Activated CD4-positive, alpha-beta T cell treated with anti-CD3 and anti-CD28 coated beads for 48 hours (primary cell): ENCODE data around the gene TASL.
"Not testable (repeated sequence)": the region's sequence is repeated elsewhere in the genome, so short reads cannot be mapped to it uniquely, and the experiment has no call there.

Source experiments
- DNase-seq: peaks from one replicate; pipeline ENCODE4 v3.0.0-alpha.2; 2020

Gene TASL

DNA sequence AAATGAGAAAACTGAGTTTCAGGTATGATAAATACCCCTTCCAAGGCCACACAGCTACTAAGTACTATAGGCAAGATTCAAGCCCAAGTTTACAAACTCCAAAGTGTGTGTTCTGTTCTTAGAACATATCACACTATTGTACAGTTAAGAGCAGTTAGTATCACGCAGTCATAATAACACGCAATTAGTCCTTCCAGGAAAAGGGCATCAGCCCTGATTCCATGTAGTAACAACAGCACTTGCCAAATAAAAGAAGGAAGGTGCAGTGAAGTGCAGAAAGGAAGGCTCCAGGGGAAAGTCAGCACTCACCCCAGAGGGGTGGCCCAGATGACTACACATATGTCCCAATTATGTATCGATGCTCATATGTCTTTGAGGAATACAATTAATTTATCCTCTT is 4.4 kb downstream of the TASL start:
- DNase-seq: no peak

DNA sequence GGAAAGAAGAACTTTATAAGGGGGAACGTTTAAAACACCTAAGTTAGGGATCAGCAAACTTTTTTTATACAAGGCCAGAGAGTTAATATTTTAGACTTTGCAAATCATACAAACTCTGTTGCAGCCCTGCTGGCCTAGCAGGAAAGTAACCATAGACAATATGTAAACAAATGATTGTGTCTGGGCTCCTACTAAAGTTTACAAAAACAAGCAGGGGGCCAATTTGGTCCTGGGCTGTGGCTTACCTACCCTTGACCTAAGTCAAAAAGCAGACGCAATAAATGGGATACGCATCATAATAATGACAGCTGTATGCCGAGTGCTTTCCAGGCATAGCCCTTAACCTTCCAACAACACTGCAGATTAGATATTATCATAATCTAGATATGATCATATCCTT is 4.9 kb downstream of the TASL start:
- no peak for DNase-seq

DNA sequence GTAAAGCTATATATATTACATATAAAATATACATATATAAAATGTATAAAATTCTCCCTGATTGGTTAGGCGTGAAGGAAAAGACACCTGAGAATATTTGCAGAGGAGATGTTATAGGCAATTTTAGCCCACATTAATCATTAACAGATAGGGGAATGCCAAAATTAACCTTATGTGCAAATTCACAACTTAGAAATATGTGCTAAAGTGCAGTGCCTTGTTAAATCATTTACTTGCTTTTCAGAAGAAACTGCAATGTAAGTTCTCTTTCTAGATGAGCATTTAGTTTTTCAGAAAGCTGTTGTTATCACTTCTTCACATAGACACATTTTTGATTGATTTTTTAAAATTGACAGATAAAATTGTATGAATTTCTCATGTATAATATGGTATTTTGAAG is 5.6 kb downstream of the TASL start:
- DNase-seq: no peak

DNA sequence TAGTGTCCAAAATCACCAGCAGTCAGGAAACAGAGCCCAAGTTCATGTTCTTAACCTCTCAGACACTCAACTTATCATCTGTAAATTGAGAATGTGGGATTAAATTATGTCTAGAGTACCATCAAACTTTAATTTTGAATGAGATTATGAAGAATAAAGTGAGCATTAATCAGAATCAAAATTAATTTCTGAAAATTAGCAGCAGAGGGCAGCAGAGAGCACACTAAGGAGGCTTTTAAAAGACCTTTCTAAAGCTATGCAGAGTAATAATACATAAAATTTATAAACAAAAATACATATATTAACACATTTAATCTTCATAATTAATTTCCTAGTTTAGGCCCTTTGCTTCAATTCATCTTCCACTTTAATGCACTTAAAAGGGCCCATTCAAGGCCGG is 7.1 kb downstream of the TASL start:
- DNase-seq: no peak

DNA sequence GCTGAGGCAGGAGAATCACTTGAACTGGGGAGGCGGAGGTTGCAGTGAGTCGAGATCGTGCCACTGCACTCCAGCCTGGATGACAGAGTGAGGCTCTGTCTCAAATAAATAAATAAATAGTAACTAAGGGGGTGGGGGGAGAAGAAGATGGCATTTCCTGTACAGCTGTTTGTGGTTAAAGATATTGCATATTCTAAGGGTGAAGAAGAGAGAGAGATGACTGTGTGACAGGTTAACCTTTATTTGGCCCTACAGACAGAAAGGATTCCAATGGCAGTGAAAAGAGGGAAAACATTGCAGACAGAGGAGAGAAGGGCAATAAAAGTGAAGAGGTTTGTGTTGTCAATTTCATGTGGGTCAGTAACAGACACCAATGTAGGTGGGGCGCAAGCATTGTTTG is 9.4 kb downstream of the TASL start:
- DNase-seq: no peak

DNA sequence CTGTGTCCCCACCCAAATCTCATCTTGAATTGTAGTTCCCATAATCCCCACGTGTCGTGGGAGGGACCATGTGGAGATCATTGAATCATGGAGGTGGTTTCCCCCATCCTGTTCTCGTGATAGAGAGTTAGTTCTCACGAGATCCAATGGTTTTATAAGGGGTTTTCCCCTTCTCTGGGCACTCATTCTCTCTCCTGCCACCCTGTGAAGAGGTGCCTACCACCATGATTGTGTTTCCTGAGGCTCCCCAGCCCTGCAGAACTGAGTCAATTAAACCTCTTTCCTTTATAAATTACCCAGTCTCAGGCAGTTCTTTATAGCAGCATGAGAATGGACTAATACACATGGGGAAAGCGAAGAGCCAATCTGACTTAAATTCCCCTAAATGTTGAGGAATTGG is 14.5 kb downstream of the TASL start:
- not testable (repeated sequence) for DNase-seq

DNA sequence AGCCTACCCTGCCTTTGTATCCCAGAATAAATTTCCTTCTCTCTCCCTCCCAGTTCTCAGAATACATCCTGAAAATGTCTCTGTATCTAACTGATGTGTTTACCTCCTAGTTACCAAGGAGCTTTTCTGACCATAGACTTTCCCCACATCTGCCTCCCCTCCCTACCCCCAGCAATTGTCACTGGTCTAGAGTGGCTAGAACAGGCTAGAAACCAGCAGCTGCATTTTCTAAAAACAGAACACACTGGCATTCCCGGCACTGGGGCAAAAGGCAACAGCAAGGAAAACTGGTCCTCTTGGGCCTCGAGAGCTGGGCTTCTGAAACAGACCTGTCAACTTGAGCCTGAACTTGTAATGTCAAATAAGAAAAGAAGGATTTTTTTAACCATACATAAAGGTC is 16.4 kb downstream of the TASL start:
- no peak for DNase-seq

DNA sequence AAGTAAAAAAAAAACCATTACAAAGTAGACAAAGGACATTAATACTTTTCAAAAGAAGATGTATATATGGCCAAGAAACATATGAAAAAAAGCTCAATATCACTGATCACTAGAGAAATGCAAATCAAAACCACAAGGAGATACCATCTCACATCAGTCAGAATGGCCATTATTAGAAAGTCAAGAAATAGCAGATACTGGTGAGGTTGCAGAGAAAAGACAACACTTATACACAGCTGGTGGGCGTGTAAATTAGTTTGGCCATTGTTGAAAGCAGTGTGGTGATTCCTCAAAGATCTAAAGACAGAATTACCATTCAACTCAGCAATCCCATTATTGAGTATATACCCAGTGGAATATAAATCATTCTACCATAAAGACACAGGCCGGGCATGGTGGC is 39.3 kb downstream of the TASL start:
- no peak for DNase-seq

DNA sequence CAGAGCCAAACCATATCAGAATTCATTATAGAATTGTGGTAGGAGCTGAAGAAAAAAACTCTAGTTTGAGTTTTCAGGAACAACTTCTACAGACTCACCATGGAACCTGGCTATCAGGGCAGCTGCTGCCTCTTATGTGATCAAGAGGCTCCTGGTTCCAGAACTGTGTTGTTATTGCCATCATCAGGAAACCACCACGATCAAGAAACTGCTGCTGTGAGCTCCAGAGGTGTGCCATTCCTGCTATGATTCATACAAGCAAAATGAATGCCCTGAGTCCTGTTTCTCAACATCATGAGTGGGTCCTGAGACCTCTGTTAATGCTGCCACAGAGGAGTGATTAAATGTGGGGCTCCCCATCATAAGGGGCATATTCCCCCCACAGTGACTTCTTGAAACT is 43.7 kb downstream of the TASL start:
- DNase-seq: no peak

DNA sequence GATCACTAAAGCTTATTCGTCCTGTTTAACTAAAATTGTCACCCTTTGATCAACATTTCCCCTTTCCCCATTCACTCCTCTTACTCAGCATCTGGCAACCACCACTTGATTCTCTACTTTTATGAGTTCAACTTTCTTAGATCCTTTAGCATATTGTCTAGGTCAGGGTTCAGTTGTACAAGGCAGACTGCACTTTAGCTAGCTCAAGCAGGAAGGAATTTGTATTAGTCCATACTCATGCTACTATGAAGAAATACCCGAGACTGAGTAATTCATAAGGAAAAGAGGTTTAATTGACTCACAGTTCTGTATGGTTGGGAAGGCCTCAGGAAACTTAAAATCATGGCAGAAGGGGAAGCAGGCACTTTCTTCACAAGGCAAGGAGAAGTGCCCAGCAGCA is 44.3 kb downstream of the TASL start:
- no peak for DNase-seq

DNA sequence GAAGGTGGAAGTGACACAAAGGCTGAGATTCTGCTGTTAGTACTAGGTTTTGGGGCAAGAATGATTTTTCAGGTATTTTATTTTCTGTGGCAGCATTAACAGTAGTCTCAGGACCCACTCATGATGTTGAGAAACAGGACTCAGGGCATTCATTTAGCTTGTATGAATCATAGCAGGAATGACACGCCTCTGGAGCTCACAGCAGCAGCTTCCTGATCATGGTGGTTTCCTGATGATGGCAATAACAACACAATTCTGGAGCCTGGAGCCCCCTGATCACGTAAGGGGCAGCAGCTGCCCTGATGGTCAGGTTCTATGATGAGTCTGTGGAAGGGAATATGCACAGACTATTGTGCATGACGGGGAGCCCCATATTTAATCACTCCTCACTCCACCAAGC is 47.0 kb downstream of the TASL start:
- no peak for DNase-seq

DNA sequence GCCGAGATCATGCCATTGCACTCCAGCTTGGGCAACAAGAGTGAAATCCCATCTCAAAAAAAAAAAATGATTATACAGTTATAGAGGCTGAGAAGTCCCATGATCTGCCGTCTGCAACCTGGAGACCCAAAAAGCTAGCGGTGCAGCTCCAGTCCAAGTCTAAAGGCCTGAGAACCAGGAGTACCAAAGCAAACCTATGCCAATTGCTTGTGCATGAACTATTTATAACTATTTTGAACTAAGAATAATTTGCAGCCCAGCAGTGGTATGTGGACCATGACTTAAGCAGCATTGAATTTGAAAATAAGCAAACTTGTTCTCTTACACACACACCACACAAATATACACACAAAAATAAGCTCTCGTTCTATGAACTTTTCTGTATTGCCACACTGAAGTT is 51.8 kb downstream of the TASL start:
- DNase-seq: no peak

DNA sequence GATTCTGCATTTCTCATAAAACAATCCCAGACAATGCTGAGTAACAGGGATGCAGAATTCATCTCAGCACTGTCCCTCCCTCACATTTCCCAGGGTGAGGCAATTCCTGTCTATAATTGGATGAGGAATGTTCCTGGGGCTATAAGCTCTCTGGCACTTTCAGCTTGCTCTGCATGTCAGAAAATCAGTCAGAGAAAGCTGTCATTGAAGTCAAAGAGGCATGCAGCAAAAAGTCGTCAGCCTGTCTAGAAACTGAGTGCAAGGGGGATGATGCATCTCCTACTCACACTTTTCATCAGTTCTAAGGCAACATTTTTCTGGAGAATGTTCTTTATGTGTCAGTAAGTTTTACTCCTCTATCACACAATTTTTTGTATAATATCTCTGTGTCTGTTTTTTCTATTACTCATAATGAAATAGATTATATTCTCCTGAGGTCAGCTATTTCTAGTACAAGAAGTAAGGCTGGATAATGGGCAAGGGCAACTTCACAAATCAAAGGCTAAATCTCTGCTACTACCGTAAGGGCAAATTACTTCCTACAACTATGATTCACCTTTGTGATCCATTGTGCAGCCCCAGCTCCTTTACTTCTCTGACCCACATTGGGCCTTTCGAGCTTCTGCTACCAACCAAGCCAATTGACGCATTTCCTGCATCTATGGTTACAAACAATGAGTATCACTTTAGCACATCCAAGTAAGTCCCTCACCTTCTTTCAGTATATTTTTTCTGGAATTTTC is 56.0 kb downstream of the TASL start:
- no peak for DNase-seq

DNA sequence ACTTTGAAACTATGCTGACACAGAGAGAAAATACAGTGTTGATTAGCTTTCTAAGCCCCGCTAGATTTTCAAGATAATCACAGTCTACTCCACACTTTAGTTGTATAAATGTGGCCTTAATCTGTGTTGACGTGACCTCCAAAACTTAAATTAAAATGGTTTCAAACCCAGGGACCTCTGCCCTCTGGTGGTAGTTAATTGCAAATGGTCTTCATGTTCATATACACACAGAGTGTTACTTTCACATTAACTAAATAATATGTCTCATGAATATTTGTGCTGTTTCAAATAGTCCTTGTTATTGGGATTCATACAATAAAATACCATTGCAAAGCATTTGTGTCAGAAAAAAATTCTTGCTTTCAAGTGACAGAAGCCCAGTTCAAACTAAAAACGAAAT is 64.3 kb downstream of the TASL start:
- DNase-seq: no peak
